T-helper 9 cell (primary cell): ENCODE data around the gene PLK2.

Experiments
- DNase-seq: peaks from one replicate; pipeline ENCODE4 v3.0.0-alpha.2; 2020

PLK2 gene

GRCh38 chr5:58447226-58447625 lies 12.7 kb downstream of the PLK2 start:
- DNase-seq: no peak

- no peak for DNase-seq
These were observed 13.9 kb downstream of the PLK2 start for GRCh38 chr5:58446024-58446423.

GRCh38 chr5:58444805-58445204 lies 15.1 kb downstream of the PLK2 start:
- DNase-seq: no peak

GRCh38 chr5:58440901-58441460 lies 18.9 kb downstream of the PLK2 start:
- DNase-seq: no peak

- no peak for DNase-seq
These were observed 20.7 kb downstream of the PLK2 start for GRCh38 chr5:58439094-58439644.

GRCh38 chr5:58437661-58438060 lies 22.2 kb downstream of the PLK2 start:
- no peak for DNase-seq

DNA sequence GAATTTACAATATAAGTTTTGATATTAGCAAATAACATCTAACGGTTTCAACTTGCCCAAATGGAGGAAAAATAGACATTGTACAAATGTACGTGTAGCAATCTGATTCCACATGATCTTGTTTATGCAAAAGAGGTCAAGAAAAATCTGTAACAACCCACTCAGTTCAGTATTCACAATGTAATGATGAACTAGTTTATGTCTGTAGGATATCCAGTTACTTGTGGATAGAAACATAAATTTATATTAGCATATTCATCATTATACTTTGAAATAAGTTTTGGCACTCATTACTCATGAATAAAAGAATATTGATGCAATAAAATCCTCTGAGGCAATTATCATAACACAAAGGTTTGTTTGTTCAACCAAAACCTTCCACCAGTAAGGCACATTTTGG lies 28.1 kb downstream of the PLK2 start:
- DNase-seq: no peak

- DNase-seq: no peak
These were observed 47.0 kb downstream of the PLK2 start for GRCh38 chr5:58412932-58413331.

DNA sequence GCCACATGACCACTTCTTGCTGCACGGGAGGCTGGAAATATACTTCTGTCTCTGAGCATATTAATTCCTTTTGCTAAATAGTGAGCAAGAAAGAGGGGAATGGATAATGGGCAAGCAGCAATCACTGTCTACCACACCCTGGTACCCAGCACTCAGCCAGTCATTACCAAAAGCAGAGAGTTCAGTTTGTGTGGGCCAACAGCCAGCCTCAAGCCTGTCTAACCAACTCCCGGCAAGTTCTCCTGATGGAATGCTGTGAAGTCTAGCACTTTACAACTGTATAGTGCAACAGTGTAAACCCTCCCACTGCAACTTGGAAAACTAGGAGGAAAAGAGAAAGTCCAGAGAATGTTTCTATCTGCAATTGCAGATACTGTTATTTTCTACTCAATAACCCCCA lies 47.8 kb downstream of the PLK2 start:
- DNase-seq: no peak

- no peak for DNase-seq
These were observed 48.5 kb downstream of the PLK2 start for GRCh38 chr5:58411372-58411771.

DNA sequence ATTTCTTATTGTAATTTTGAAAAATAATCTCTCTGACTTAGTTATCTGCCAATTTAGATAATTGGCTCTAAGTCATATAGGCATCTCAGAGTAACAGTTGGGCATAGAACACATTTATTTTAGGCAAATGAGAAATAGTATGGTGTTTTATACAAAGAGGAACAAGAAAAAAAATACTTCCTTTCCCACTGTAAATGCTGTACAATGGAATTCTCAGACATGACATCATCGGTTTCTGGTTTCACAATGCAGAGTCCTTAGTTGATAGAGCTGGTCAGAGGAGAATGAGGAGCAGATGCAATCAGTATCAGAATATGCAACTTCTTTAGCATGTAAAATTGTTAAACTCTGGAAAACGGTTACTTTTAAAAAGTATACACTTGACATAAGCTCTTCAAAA lies 49.4 kb downstream of the PLK2 start:
- DNase-seq: no peak

DNA sequence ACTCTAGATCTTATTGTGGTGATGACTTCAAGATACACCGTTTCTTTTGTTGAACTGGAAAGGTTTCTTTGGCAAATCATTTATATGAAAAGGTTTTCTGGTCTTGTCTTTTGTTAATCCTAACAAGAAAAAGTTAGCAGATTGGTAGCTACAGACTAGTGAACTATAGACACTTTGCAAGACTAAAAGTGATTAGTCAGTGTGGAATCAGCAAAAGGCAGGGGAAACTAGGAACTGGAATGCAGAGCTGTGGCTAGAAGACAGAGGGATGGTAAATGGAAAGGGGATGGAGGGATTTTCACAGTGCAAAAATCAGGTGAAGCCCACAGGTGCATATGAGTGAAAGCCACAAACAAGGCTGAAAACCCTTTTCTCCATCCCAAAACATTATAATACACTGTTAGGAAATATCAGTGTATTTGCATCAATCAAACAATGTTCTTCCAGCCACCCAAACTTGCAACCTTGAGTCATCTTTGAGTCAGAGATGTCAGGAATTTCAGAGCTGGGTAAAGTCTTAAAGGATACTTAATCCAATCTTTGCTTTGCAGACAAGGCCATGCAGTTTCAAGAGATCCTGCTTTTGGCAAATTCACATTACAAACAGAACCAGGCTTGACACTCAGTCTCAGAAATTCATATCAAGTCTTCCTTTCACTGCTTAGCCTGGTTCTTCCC lies 52.7 kb downstream of the PLK2 start:
- no peak for DNase-seq

GRCh38 chr5:58406394-58406793 lies 53.5 kb downstream of the PLK2 start:
- DNase-seq: no peak

DNA sequence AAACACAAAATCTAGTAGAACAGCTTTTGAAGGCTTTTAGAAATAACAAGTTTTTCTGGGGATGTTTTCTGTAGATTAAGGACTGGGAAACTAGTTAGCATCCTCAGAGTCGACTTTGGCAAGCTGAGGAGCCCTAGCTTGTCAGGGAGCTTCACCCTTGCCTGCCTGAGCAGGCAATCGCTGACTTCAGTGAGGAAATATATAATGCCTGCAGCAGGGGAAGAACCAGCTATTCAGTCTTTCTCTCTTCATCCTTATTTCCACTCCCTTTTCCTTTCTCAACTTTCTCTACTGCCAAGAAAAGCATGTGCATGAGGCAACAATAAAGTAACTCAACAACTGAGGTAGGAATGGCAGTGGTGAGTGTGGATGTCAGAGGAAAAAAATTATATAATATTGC lies 54.7 kb downstream of the PLK2 start:
- DNase-seq: no peak

DNA sequence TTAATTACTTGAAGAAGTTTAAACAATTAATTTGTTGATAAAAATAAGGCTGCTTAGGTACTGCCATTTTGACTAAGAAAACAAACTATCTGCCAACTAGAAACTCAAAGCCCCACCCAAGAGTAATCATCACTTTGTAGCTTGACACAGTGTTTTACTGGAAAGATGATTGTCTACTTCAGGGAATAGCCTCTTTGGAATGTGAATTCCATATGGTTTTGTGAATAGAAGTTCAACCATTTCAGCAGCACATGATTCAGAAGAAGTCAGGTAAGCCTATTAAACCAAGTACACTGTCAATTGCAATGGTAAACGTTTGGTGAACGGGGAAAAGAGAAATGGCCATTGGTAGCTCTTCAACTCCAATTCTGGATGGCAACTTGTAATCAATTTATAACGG lies 55.2 kb downstream of the PLK2 start:
- no peak for DNase-seq
